ENCODE results near the gene TWSG1. TPM values are rescaled to one million over a fixed set of nuclear protein-coding genes. Genes with fewer than 3 reads are reported as not detected.

The TWSG1 gene
- total and polyA plus RNA-seq, 2 donors from 2014 or later: 16.9 to 50.1 TPM

DNA sequence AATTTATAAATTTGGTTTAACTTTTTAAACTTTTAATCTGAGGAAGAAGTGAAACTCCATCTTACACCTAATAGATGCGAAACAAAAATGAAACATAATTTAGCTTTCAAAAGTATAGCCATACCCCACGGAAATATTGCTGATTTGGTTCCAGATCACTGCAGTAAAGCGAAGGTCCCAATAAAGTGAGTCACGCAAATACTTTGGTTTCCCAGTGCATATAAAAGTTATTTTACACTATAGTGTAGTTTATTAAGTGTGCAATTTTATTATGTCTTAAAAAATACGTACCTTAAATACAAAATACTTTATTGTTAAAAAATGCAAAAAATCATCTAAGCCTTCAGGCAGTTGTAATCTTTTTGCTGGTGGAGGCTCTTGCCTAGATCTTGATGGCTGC is 55.1 kb downstream of the TWSG1 start:
- H3K27me3 ChIP-seq (ENCODE audit: control insufficient read depth, insufficient read depth, low read length): no peaks in the 10 kb centered on the region
- TF ChIP-seq, protein P1, sequence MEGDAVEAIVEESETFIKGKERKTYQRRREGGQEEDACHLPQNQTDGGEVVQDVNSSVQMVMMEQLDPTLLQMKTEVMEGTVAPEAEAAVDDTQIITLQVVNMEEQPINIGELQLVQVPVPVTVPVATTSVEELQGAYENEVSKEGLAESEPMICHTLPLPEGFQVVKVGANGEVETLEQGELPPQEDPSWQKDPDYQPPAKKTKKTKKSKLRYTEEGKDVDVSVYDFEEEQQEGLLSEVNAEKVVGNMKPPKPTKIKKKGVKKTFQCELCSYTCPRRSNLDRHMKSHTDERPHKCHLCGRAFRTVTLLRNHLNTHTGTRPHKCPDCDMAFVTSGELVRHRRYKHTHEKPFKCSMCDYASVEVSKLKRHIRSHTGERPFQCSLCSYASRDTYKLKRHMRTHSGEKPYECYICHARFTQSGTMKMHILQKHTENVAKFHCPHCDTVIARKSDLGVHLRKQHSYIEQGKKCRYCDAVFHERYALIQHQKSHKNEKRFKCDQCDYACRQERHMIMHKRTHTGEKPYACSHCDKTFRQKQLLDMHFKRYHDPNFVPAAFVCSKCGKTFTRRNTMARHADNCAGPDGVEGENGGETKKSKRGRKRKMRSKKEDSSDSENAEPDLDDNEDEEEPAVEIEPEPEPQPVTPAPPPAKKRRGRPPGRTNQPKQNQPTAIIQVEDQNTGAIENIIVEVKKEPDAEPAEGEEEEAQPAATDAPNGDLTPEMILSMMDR (IDR thresholded peaks at IDR 0.05; ENCODE audit: borderline replicate concordance, extremely low read depth, insufficient read depth): no peak
- no peak for DNase-seq
- H3K27ac ChIP-seq (ENCODE audit: low read depth in 2 of 2, low read length in 2 of 2): no peak overlapping the region
- no peak for FAIRE-seq
- no peaks in the 10 kb centered on the region for H3K36me3 ChIP-seq (ENCODE audit: control insufficient read depth in 2 of 3, insufficient read depth in 3 of 3, low read length in 3 of 3)
- H3K9me3 ChIP-seq (ENCODE audit: control insufficient read depth in 2 of 3, insufficient read depth in 1 of 3, low read length in 3 of 3): peaks cover 0 to 12% (median 2%) of the 10 kb centered on the region in 3 donors
- H3K4me3 ChIP-seq (ENCODE audit: low read length in 3 of 3): no peak overlapping the region
- H3K4me1 ChIP-seq (ENCODE audit: control insufficient read depth in 2 of 3, insufficient read depth in 2 of 3, low read depth in 1 of 3, low read length in 3 of 3): no peaks in the 10 kb centered on the region
- intact Hi-C loops (cut with DNase I): no loop called here
- no peak overlapping the region for H3K9ac ChIP-seq (ENCODE audit: low read length in 3 of 3)

DNA sequence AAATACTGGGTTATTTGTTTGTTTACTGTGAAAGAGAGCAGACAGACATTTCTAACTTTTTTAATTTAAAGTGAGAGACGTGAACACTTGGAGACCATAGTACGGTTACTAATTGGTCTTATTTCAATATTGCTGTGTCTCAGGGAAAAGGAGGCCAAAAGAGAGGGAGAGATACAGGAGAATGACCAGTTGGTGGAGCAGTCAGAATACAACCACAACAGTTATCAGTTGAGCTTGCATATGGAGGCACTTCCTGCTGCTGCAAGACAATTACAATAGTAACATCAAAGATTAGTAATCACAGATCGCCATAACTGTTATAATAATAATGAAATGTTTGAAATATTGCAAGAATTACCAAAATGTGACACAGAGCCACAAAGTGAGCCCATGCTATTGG is 58.2 kb downstream of the TWSG1 start:
- TF ChIP-seq, protein P1 (IDR thresholded peaks at IDR 0.05; ENCODE audit: borderline replicate concordance, extremely low read depth, insufficient read depth): no peak
- no peak for FAIRE-seq

DNA sequence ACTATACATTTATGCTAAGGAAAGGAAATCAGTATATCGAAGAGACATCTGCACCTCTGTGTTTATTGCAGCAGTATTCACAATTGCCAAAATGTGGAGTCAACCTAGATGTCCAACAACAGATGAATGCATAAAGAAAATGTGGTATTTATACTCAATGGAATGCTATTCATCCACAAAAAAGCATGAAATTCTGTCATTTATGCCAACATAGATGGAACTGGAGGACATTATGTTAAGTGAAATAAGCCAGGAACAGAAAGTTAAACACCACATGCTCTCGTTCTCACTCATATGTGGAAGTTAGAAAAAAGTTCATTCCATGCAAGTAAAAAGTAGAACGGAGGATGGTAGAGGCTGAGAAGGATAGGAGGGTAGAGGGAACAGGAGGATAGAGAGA is 59.5 kb downstream of the TWSG1 start:
- Histone ChIP-seq H3K4me1 (ENCODE audit: control insufficient read depth in 2 of 3, insufficient read depth in 2 of 3, low read depth in 1 of 3, low read length in 3 of 3) (no peaks in the 10 kb centered on the region), H3K9ac (ENCODE audit: low read length in 3 of 3) (no peak overlapping the region), H3K9me3 (ENCODE audit: control insufficient read depth in 2 of 3, insufficient read depth in 1 of 3, low read length in 3 of 3) (peaks cover 0 to 12% (median 2%) of the 10 kb centered on the region in 3 donors), H3K36me3 (ENCODE audit: control insufficient read depth in 2 of 3, insufficient read depth in 3 of 3, low read length in 3 of 3) (peaks cover 0 to 3% (median 0%) of the 10 kb centered on the region in 3 donors), H3K27ac (ENCODE audit: low read depth in 2 of 2, low read length in 2 of 2) (no peak overlapping the region), H3K4me3 (ENCODE audit: low read length in 3 of 3) (no peak overlapping the region), H3K27me3 (ENCODE audit: control insufficient read depth, insufficient read depth, low read length) (no peaks in the 10 kb centered on the region)
- intact Hi-C loops (cut with DNase I): no loop called here
- FAIRE-seq (no peak), DNase-seq (no peak)
- TF ChIP-seq, protein P1 (IDR thresholded peaks at IDR 0.05; ENCODE audit: borderline replicate concordance, extremely low read depth, insufficient read depth): no peak

More for the DNA sequence above, 58.2 kb downstream of the TWSG1 start:
- H3K9ac ChIP-seq (ENCODE audit: low read length in 3 of 3): no peak overlapping the region
- H3K27ac ChIP-seq (ENCODE audit: low read depth in 2 of 2, low read length in 2 of 2): no peak overlapping the region
- no peaks in the 10 kb centered on the region for H3K27me3 ChIP-seq (ENCODE audit: control insufficient read depth, insufficient read depth, low read length)
- peaks cover 0 to 12% (median 2%) of the 10 kb centered on the region in 3 donors for H3K9me3 ChIP-seq (ENCODE audit: control insufficient read depth in 2 of 3, insufficient read depth in 1 of 3, low read length in 3 of 3)
- H3K36me3 ChIP-seq (ENCODE audit: control insufficient read depth in 2 of 3, insufficient read depth in 3 of 3, low read length in 3 of 3): peaks cover 0 to 3% (median 0%) of the 10 kb centered on the region in 3 donors
- intact Hi-C loops (cut with DNase I): no loop called here
- no peak for DNase-seq
- no peak overlapping the region for H3K4me3 ChIP-seq (ENCODE audit: low read length in 3 of 3)
- no peaks in the 10 kb centered on the region for H3K4me1 ChIP-seq (ENCODE audit: control insufficient read depth in 2 of 3, insufficient read depth in 2 of 3, low read depth in 1 of 3, low read length in 3 of 3)

DNA sequence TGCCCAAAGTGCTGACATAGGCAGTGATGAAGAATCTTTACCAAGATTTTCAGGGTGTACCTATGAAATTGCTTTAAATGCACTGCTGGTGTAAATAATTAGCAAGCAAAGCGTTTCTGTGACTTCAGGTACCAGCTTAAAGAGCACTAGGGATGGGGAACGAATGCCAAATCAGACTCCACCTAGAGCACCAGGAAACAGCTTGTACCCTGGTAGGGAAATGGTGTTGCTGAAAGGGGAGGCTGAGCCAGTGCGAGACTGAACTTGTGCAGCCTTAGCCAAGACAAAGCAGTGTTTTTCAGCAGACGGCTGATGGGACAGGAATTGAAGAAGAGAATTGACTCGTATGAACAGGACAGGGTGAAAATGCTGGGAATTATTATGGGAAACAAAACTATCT is 65.6 kb downstream of the TWSG1 start:
- TF ChIP-seq, protein P1 (IDR thresholded peaks at IDR 0.05; ENCODE audit: borderline replicate concordance, extremely low read depth, insufficient read depth): no peak
- no peaks in the 10 kb centered on the region for H3K27me3 ChIP-seq (ENCODE audit: control insufficient read depth, insufficient read depth, low read length)
- DNase-seq: no peak
- no peak overlapping the region for H3K27ac ChIP-seq (ENCODE audit: low read depth in 2 of 2, low read length in 2 of 2)
- H3K4me1 ChIP-seq (ENCODE audit: control insufficient read depth in 2 of 3, insufficient read depth in 2 of 3, low read depth in 1 of 3, low read length in 3 of 3): no peaks in the 10 kb centered on the region
- H3K9ac ChIP-seq (ENCODE audit: low read length in 3 of 3): no peak overlapping the region
- no peak overlapping the region for H3K4me3 ChIP-seq (ENCODE audit: low read length in 3 of 3)
- intact Hi-C loops (cut with DNase I): no loop called here
- H3K36me3 ChIP-seq (ENCODE audit: control insufficient read depth in 2 of 3, insufficient read depth in 3 of 3, low read length in 3 of 3): peaks cover 0 to 3% (median 0%) of the 10 kb centered on the region in 3 donors
- FAIRE-seq: no peak
- H3K9me3 ChIP-seq (ENCODE audit: control insufficient read depth in 2 of 3, insufficient read depth in 1 of 3, low read length in 3 of 3): no peaks in the 10 kb centered on the region

Data from kidney (tissue), 14 donors.